SK-N-SH treated with all-trans-retinoic acid at 6 μM for 48 hours (cell line): Measurements from ENCODE around the gene ZNF100.

Experiments used
- ATAC-seq: fragments of 200-7000 bp; cut with Tn5 transposase; 3 replicates; pipeline ENCODE4 v1.9.1; 2020; ENCODE audit warnings: mild to moderate bottlenecking, moderate library complexity
- ARNTL ChIP-seq: fragments of 450-650 bp; formaldehyde crosslinking; IDR thresholded peaks from 2 replicates; pipeline ENCODE4 v1.5.0; 2020; ENCODE audit warnings: low read depth, mild to moderate bottlenecking, moderate library complexity, borderline replicate concordance
- BACH2 ChIP-seq: fragments of 250-450 bp; sonication (Bioruptor Pico); IDR thresholded peaks from 2 replicates; pipeline ENCODE4 v1.9.0; 2021; ENCODE audit warnings: mild to moderate bottlenecking, borderline replicate concordance
- CREB5 ChIP-seq: fragments of 250-450 bp; sonication (Bioruptor Pico); IDR thresholded peaks from 2 replicates; pipeline ENCODE4 v1.5.1; 2020; ENCODE audit warnings: low read depth, mild to moderate bottlenecking, moderate library complexity
- ESRRG ChIP-seq: fragments of 250-450 bp; sonication (Bioruptor Pico); IDR thresholded peaks from 2 replicates; pipeline ENCODE4 v1.6.1; 2021; ENCODE audit warnings: mild to moderate bottlenecking
- GLIS3 ChIP-seq: fragments of 250-450 bp; sonication (Bioruptor Pico); IDR thresholded peaks from 2 replicates; pipeline ENCODE4 v1.5.0; 2020; ENCODE audit warnings: mild to moderate bottlenecking, moderate library complexity
- ISL1 ChIP-seq: fragments of 250-450 bp; sonication (Bioruptor Pico); IDR thresholded peaks from 2 replicates; pipeline ENCODE4 v2.1.2; 2022; ENCODE audit warnings: mild to moderate bottlenecking, moderate library complexity
- OSR1 ChIP-seq: fragments of 250-450 bp; sonication (Bioruptor Pico); IDR thresholded peaks from 2 replicates; pipeline ENCODE4 v1.8.0; 2022; ENCODE audit warnings: moderate library complexity, mild to moderate bottlenecking, inconsistent platforms
- PATZ1 ChIP-seq: fragments of 250-450 bp; sonication (Bioruptor Pico); IDR thresholded peaks from 2 replicates; pipeline ENCODE4 v1.8.0; 2020; ENCODE audit warnings: mild to moderate bottlenecking, moderate library complexity, borderline replicate concordance
- PPARA ChIP-seq: fragments of 250-450 bp; sonication (Bioruptor Pico); IDR thresholded peaks from 2 replicates; pipeline ENCODE4 v1.5.0; 2020; ENCODE audit warnings: mild to moderate bottlenecking, borderline replicate concordance
- RARB ChIP-seq: fragments of 250-450 bp; sonication (Bioruptor Pico); IDR thresholded peaks from 2 replicates; pipeline ENCODE4 v1.8.0; 2021; ENCODE audit warnings: mild to moderate bottlenecking, moderate library complexity
- SNAI2 ChIP-seq: fragments of 250-450 bp; sonication (Bioruptor Pico); IDR thresholded peaks from 2 replicates; pipeline ENCODE4 v1.5.0; 2020; ENCODE audit warnings: mild to moderate bottlenecking, moderate library complexity
- TCF4 ChIP-seq: fragments of 250-450 bp; sonication (Bioruptor Pico); IDR thresholded peaks from 2 replicates; pipeline ENCODE4 v1.8.0; 2021; ENCODE audit warnings: mild to moderate bottlenecking, moderate library complexity, borderline replicate concordance
- TOX ChIP-seq: fragments of 250-450 bp; sonication (Bioruptor Pico); IDR thresholded peaks from 2 replicates; pipeline ENCODE4 v1.8.0; 2021; ENCODE audit warnings: mild to moderate bottlenecking, moderate library complexity, borderline replicate concordance
- ZFP3 ChIP-seq: fragments of 250-450 bp; sonication (Bioruptor Pico); IDR thresholded peaks from 2 replicates; pipeline ENCODE4 v1.5.0; 2020; ENCODE audit warnings: mild to moderate bottlenecking, moderate library complexity
- ZFP30 ChIP-seq: fragments of 450-650 bp; formaldehyde crosslinking; IDR thresholded peaks from 2 replicates; pipeline ENCODE4 v1.5.0; 2022; ENCODE audit warnings: mild to moderate bottlenecking, moderate library complexity
- ZNF565 ChIP-seq: fragments of 450-650 bp; formaldehyde crosslinking; conservative IDR thresholded peaks from 2 replicates; pipeline ENCODE4 v1.5.0; 2020; ENCODE audit warnings: low read depth, mild to moderate bottlenecking, moderate library complexity
- ZNF70 ChIP-seq: fragments of 450-650 bp; formaldehyde crosslinking; IDR thresholded peaks from 2 replicates; pipeline ENCODE4 v1.5.0; 2020; ENCODE audit warnings: mild to moderate bottlenecking, moderate library complexity
- ZNF8 ChIP-seq: fragments of 450-650 bp; formaldehyde crosslinking; IDR thresholded peaks from 2 replicates; pipeline ENCODE4 v1.5.0; 2020; ENCODE audit warnings: mild to moderate bottlenecking, moderate library complexity
- TF ChIP-seq, protein P1 (sequence below): fragments of 250-450 bp; sonication (Bioruptor Pico); IDR thresholded peaks from 2 replicates; pipeline ENCODE4 v1.5.1; 2021; ENCODE audit warnings: mild to moderate bottlenecking, moderate library complexity
- TF ChIP-seq, protein P2 (sequence below): fragments of 250-450 bp; sonication (Bioruptor Pico); IDR thresholded peaks from 2 replicates; pipeline ENCODE4 v1.5.0; 2020; ENCODE audit warnings: mild to moderate bottlenecking, moderate library complexity

The ZNF100 gene

GRCh38 chr19:21705393-21705792, 62.0 kb downstream of the ZNF100 start:
- TF ChIP-seq, protein P1, sequence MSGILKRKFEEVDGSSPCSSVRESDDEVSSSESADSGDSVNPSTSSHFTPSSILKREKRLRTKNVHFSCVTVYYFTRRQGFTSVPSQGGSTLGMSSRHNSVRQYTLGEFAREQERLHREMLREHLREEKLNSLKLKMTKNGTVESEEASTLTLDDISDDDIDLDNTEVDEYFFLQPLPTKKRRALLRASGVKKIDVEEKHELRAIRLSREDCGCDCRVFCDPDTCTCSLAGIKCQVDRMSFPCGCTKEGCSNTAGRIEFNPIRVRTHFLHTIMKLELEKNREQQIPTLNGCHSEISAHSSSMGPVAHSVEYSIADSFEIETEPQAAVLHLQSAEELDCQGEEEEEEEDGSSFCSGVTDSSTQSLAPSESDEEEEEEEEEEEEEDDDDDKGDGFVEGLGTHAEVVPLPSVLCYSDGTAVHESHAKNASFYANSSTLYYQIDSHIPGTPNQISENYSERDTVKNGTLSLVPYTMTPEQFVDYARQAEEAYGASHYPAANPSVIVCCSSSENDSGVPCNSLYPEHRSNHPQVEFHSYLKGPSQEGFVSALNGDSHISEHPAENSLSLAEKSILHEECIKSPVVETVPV (CRISPR knock-in tag), result no peak
- TF ChIP-seq OSR1 (CRISPR knock-in tag), result no peak
- no peak for TF ChIP-seq ZFP30 (CRISPR knock-in tag)
- no peak for TF ChIP-seq CREB5 (CRISPR knock-in tag)
- ATAC-seq, result no peak

DNA sequence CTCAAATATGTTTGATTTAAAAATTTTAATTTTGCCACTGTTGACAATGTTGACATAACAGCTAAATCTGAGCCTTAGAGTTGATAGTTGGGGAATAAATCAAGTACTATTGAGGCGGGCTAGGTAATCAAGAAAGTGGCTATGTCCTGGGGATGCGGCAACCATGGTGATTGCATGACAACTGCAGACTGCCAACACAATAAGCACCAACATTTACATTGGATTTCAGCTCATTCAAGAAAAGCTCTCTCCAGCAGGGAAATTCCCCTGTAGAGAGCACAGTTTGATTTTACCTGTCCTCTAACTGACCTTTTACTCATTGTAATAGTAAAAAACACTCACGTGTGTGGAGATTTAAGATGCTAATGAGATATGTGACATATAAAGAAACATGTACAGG, 63.1 kb downstream of the ZNF100 start:
- no peak for ATAC-seq
- TF ChIP-seq ZNF565 (CRISPR knock-in tag), result no peak
- no peak for TF ChIP-seq PATZ1 (CRISPR knock-in tag)
- TF ChIP-seq ZFP3 (CRISPR knock-in tag), result no peak
- no peak for TF ChIP-seq TCF4
- no peak for TF ChIP-seq TOX (CRISPR knock-in tag)
- no peak for TF ChIP-seq PPARA
- TF ChIP-seq, protein P2, sequence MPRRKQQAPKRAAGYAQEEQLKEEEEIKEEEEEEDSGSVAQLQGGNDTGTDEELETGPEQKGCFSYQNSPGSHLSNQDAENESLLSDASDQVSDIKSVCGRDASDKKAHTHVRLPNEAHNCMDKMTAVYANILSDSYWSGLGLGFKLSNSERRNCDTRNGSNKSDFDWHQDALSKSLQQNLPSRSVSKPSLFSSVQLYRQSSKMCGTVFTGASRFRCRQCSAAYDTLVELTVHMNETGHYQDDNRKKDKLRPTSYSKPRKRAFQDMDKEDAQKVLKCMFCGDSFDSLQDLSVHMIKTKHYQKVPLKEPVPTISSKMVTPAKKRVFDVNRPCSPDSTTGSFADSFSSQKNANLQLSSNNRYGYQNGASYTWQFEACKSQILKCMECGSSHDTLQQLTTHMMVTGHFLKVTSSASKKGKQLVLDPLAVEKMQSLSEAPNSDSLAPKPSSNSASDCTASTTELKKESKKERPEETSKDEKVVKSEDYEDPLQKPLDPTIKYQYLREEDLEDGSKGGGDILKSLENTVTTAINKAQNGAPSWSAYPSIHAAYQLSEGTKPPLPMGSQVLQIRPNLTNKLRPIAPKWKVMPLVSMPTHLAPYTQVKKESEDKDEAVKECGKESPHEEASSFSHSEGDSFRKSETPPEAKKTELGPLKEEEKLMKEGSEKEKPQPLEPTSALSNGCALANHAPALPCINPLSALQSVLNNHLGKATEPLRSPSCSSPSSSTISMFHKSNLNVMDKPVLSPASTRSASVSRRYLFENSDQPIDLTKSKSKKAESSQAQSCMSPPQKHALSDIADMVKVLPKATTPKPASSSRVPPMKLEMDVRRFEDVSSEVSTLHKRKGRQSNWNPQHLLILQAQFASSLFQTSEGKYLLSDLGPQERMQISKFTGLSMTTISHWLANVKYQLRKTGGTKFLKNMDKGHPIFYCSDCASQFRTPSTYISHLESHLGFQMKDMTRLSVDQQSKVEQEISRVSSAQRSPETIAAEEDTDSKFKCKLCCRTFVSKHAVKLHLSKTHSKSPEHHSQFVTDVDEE, result no peak
- TF ChIP-seq ESRRG (CRISPR knock-in tag), result no peak
- TF ChIP-seq RARB (CRISPR knock-in tag), result no peak
- no peak for TF ChIP-seq OSR1 (CRISPR knock-in tag)
- TF ChIP-seq BACH2 (CRISPR knock-in tag), result no peak
- no peak for TF ChIP-seq CREB5 (CRISPR knock-in tag)

DNA sequence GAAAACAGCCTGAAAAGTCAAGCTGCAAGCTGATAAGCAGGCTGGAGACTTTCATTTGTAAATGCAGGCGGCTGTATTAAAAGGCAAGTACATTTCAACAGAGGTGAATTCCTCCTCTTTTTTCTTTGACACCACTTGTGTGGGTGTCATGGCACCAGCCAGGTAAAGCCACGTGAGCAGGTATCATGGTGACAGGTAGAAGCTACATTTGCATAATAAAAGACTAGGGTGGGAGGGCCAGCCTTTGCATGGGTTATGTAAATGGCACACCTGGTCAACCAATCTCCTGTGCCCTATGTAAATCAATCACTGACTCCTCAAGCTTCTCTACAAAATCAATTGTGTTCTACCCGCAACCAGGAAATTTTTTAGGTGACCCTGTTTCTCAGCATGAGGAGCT, 68.2 kb downstream of the ZNF100 start:
- no peak for ATAC-seq
- no peak for TF ChIP-seq BACH2 (CRISPR knock-in tag)
- TF ChIP-seq ZNF70 (CRISPR knock-in tag), result no peak
- no peak for TF ChIP-seq ARNTL (CRISPR knock-in tag)
- no peak for TF ChIP-seq CREB5 (CRISPR knock-in tag)
- TF ChIP-seq SNAI2 (CRISPR knock-in tag), result no peak
- no peak for TF ChIP-seq GLIS3 (CRISPR knock-in tag)

DNA sequence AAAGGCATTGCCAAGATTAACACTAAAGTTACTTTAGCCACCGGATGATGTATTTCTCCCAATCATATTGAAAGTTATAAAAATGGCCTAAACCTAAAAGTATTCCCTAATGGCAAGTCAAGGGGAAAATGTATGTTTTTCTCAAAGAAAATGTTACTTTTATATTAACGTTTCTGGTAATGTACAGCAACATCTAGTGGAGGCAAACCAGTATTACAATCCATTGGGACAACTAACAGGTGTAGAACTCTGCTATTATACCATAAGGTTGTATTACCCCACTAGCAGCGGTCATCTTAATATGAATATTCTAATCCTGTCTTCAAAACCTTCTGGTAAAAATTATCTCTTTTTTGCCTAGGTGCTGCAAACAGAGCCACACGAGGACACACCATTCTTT, 69.2 kb downstream of the ZNF100 start:
- TF ChIP-seq ISL1 (no peak), SNAI2 (CRISPR knock-in tag) (no peak), ARNTL (CRISPR knock-in tag) (no peak), PPARA (no peak), TOX (CRISPR knock-in tag) (no peak), GLIS3 (CRISPR knock-in tag) (no peak), ZNF70 (CRISPR knock-in tag) (no peak), ESRRG (CRISPR knock-in tag) (no peak), BACH2 (CRISPR knock-in tag) (no peak), ZFP3 (CRISPR knock-in tag) (no peak), ZFP30 (CRISPR knock-in tag) (no peak), ZNF8 (no peak), TCF4 (no peak)
- TF ChIP-seq, protein P1 (CRISPR knock-in tag), result no peak
- TF ChIP-seq, protein P2, result no peak
- ATAC-seq, result peak; percentile 47; the same call in 2 of the 3 replicates
